Fibroblast of villous mesenchyme (primary cell): ENCODE data around the gene ACHE. TPM values are rescaled to one million over a fixed set of nuclear protein-coding genes. Genes with fewer than 3 reads are reported as not detected.

ENCODE experiments used
- DNase-seq: peaks from one replicate; pipeline ENCODE4 v3.0.0-alpha.2; 2010; ENCODE audit warnings: low read depth
- H3K4me3 ChIP-seq: 2 replicates; pipeline ENCODE4 v1.5.1; 2011; ENCODE audit warnings: low read depth, mild to moderate bottlenecking, low read length
- total RNA-seq: library from RNA; depleted of rRNA; stranded (reverse); fragments of >200 nt; gene quantifications from 2 replicates; pipeline ENCODE4 v1.2.3, GENCODE V29; 2012
- TF ChIP-seq, protein P1 (sequence below): IDR thresholded peaks from 2 replicates; pipeline ENCODE4 v1.5.1; 2012; ENCODE audit warnings: low read depth, mild to moderate bottlenecking, low read length; ENCODE audit not compliant: insufficient read depth

The ACHE gene
- total RNA-seq, 1 donor: not detected

DNA sequence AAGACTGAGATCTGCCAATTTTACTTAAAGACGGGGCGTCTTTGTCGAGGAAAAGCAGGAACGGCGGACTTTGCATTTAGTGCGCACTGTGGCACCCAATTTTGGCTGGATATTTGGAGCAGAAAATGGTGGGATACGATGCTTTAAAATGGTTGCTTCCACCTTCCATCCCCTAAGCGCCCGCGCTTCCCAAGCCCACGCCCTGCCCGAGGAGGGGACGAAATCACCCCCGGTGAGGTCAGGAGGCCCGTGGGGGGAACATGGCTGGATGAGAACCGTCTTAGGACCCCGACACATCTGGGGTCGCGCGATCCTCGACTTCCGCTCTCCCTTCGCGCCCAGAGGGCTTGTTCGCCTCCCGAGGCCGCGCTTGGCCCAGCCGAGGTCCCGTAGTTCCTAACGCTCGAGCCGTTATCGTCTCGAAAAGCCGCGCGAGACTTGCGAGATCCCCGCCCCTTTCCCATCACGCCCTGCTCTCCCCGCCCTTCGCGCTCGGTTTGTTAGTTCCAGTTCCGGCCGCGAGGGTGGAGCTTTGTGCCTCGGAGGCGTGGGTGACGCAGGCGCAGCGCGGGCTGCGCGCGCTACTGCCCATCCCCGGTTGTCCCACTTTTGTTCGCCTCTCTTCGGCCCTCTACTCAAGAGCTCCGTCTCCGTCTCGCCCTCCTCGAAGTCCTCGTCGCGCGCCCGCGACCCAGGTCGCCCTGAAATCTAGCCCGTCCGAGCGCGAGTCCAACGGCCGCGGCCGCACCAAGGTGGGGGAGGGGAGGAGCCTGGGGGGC, 20.9 kb downstream of the ACHE start, which contains the start of gene SRRT:
Gene SRRT (plus strand): TSS at position 527 of the 779 bp plus-strand sequence. CDS start 488 bp downstream, outside the sequence.
- TF ChIP-seq, protein P1, sequence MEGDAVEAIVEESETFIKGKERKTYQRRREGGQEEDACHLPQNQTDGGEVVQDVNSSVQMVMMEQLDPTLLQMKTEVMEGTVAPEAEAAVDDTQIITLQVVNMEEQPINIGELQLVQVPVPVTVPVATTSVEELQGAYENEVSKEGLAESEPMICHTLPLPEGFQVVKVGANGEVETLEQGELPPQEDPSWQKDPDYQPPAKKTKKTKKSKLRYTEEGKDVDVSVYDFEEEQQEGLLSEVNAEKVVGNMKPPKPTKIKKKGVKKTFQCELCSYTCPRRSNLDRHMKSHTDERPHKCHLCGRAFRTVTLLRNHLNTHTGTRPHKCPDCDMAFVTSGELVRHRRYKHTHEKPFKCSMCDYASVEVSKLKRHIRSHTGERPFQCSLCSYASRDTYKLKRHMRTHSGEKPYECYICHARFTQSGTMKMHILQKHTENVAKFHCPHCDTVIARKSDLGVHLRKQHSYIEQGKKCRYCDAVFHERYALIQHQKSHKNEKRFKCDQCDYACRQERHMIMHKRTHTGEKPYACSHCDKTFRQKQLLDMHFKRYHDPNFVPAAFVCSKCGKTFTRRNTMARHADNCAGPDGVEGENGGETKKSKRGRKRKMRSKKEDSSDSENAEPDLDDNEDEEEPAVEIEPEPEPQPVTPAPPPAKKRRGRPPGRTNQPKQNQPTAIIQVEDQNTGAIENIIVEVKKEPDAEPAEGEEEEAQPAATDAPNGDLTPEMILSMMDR: peak; percentile 46
- peak; percentile 98 for DNase-seq
- H3K4me3 ChIP-seq: peak within 1 kb of the TSS; percentile 94

DNA sequence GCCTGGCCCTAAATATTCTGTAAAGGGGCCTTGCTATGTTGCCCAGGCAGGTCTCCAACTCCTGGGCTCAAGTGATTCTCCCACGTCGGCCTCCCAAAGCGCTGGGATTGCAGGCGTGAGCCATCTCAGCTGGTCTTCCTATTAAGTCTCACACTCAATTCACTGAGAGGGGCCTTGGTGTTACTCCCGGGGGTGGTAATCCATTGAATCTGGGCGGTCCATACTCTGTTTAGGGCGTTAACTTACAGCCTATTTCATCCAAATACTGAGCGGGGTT, 21.4 kb downstream of the ACHE start:
- TF ChIP-seq, protein P1: no peak
- DNase-seq: no peak
- H3K4me3 ChIP-seq: peak overlapping the region; percentile 94

DNA sequence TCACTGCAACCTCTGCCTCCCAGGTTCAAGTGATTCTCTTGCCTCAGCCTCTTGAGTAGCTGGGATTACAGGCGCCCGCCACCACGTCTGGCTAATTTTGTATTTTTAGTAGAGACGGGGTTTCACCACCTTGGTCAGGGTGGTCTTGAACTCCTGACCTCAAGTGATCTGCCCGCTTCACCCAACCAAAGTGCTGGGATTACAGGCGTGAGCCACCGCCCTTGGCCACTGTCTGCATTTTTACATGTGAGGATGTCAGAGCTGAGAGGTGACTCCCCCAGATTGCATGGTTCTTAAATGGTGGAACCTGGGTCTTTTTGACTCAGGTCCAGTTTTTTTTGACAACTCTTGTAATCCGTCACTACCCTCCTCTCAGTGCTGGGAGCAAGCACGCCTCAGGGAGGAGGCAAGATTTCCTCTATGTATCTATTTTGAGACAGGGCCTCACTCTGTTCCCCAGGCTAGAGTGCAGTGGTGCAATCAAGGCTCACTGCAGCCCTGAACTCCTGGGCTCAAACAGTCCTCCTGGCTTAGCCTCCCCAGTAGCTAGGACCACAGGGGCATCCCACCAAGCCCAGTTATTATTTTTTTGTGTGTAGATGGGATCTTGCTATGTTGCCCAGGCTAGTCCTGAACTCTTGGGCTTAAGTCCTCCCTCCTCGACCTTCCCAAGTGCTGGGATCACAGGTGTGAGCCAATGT, 21.9 kb downstream of the ACHE start:
- no peak for DNase-seq
- no peak overlapping the region for H3K4me3 ChIP-seq
- TF ChIP-seq, protein P1: no peak

DNA sequence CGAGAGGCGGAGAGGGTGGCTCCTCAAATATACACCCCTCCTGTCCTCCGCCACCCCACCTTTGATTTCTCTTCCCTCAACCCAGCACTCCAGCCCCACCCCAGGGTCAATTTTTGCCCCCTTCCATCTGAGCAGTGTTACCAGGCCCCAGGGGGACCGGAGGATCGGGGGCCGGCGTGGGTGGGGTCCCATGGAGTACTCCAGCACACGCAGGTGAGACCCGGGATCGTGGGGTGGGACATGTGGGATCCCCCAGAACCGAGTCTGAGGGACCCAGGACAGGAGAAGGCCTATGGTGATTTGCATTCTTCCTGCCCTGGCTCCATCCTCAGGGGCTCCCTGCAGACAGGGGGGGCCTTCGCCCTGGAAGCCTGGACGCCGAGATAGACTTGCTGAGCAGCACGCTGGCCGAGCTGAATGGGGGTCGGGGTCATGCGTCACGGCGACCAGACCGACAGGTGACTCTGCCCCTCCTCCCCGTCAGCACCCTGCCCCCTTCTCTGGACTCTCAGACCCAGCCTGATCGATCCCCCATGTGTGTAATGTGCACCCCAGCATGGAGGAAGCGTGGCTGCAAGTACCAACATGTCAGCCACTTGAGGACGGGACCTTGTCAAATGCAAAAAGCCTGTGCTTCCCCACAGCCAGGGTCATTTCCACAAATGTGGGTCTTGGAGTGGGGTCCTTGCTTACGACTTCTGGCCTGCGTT, 27.8 kb downstream of the ACHE start:
- TF ChIP-seq, protein P1: no peak
- H3K4me3 ChIP-seq: peak overlapping the region; percentile 87
- no peak for DNase-seq

DNA sequence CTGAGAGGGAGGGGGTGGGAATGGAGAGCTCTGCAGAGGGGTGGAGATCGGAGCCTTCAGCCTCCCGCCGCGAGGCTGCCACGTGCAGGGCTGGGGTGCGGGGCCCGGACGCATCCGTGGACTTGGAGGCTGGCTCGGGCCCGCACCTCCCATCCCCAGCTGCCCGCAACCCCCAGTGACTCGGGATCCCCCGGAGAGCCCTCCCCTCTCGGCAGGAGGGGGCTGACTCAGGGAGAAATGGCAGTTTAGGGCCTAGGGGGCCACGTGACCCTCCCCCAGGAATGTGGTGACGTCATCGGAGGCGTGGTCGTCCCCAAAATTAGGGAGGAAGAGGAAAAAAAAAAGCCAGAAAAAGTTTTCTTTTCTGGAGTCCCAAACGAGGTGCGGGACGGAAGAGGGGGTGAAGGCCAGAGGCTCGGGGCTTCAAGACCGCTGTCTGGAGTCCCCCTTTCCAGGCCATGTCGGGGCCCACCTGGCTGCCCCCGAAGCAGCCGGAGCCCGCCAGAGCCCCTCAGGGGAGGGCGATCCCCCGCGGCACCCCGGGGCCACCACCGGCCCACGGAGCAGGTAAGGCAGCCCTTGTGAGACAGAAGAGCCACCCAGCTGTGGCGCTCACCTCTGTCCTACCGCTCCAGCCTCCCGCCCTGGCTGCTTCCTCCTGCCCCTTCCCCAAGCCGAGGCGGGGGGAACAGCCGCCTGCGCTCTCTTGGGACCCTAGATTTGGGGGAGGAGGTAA, 28.5 kb downstream of the ACHE start, which contains the start of gene TRIP6:
Gene TRIP6 (plus strand): TSS at position 348 of the 736 bp plus-strand sequence. CDS start 111 bp downstream, at position 459.
- peak; percentile 93 for DNase-seq

DNA sequence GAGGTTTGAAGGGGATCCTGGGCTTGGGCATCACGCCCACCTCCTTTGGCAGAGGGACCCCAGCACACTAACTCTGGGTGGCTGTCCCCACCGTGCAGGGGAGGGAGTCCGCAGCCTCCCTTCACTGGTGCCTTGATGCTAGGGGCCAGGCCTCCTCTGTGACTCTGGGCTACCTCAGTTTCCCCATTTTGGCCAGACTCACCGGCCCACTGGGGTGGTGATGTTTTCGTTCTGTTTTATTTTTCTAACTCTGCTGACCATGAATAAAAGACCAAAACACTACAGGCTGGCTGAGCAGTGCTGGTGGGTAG, 29.0 kb downstream of the ACHE start:
- no peak for DNase-seq
- TF ChIP-seq, protein P1: no peak
- H3K4me3 ChIP-seq: peak overlapping the region; percentile 87

More for the DNA sequence above, 28.5 kb downstream of the ACHE start, which contains the start of gene TRIP6:
- peak within 1 kb of the TSS; percentile 87 for H3K4me3 ChIP-seq
- TF ChIP-seq, protein P1: no peak
